ENCODE data around the gene CRK. TPM values are rescaled to one million over a fixed set of nuclear protein-coding genes. Genes with fewer than 3 reads are reported as not detected.
A peak's percentile ranks its signal among the peaks of the same experiment; 100 is the strongest.

The CRK gene
- polyA plus RNA-seq, 3 donors = 22.3 to 28.0 (median 26.5) TPM

DNA sequence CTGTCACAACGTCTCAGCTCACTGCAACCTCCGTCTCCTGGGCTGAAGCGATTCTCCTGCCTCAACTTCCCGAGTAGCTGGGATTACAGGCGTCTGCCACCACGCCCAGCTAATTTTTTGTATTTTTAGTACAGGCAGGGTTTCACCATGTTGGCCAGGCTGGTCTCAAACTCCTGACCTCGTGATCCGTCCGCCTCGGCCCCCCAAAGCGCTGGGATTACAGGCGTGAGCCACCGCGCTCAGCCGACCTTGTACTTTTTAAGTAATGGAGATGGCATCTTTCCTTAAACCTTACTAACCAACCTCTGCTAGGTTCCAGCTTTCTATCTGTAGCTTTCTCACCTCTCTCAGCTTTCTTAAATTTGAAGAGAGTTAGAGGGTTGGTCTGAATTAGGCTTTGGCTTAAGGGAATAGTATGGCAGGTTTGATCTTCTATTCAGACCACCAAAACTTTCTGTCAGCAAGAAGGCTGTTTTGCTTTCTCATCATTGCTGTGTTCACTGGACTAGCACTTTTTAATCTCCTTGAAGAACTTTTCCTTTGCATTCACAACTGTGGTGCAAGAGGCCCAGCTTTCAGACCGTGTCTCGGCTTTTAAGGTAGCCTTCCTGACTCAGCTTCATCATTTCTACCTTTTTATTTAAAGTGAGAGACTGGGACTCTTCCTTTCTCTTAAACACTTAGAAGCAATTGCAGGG, 84.0 kb downstream of the CRK start:
- H4K20me1 ChIP-seq (ENCODE audit: insufficient read depth, low read length) = peaks cover 100% of the 10 kb centered on the region
- no peak overlapping the region for H3K9ac ChIP-seq (ENCODE audit: insufficient read depth, low read length, poor library complexity, severe bottlenecking)
- no peaks in the 10 kb centered on the region for H3K27me3 Mint-ChIP-seq (ENCODE audit: low read depth in 3 of 3)
- no peak overlapping the region for H3K4me3 Mint-ChIP-seq
- H3K4me3 ChIP-seq (replicated peaks in 1 of 3; ENCODE audit: low read depth in 2 of 3, low read length in 3 of 3) = no peak overlapping the region
- 97% methylated on average over 5 of the region's 17 CpGs for WGBS (ENCODE audit: insufficient coverage)
- DNase-seq = no peak
- no peak overlapping the region for H2AFZ ChIP-seq (ENCODE audit: insufficient read depth, low read depth, low read length, poor library complexity, severe bottlenecking)
- no peaks in the 10 kb centered on the region for H3K27me3 ChIP-seq (ENCODE audit: control insufficient read depth in 2 of 2, insufficient read depth in 2 of 2, low read length in 2 of 2)
- no peaks in the 10 kb centered on the region for H3K4me1 ChIP-seq (ENCODE audit: control insufficient read depth in 1 of 2, insufficient read depth in 2 of 2, low read length in 2 of 2)
- peaks cover 39% of the 10 kb centered on the region for H3K4me1 Mint-ChIP-seq
- H3K36me3 ChIP-seq (replicated peaks in 1 of 2; ENCODE audit: control insufficient read depth in 1 of 2, insufficient read depth in 2 of 2, low read length in 2 of 2) = peaks cover 7 to 28% of the 10 kb centered on the region in 2 donors
- intact Hi-C loops (cut with micrococcal nuclease) = no loop called here
- no peak overlapping the region for H3K27ac ChIP-seq (ENCODE audit: low read depth in 1 of 2, low read length in 2 of 2)
- no peaks in the 10 kb centered on the region for H3K9me3 Mint-ChIP-seq
- H3K9me3 ChIP-seq (replicated peaks in 1 of 2; ENCODE audit: control insufficient read depth in 1 of 2, insufficient read depth in 1 of 2, low read length in 2 of 2) = no peaks in the 10 kb centered on the region
- H3K27ac Mint-ChIP-seq = peak overlapping the region in 2 of 7 donors; percentile 69 to 75
- peaks cover 100% of the 10 kb centered on the region for H3K79me2 ChIP-seq (ENCODE audit: insufficient read depth, low read length)
- H3K4me2 ChIP-seq (replicated peaks; ENCODE audit: extremely low read depth, low read length, poor library complexity, severe bottlenecking) = no peak overlapping the region
- H3K36me3 Mint-ChIP-seq = peaks cover 11 to 29% of the 10 kb centered on the region in 2 donors
- TF ChIP-seq, protein P1, sequence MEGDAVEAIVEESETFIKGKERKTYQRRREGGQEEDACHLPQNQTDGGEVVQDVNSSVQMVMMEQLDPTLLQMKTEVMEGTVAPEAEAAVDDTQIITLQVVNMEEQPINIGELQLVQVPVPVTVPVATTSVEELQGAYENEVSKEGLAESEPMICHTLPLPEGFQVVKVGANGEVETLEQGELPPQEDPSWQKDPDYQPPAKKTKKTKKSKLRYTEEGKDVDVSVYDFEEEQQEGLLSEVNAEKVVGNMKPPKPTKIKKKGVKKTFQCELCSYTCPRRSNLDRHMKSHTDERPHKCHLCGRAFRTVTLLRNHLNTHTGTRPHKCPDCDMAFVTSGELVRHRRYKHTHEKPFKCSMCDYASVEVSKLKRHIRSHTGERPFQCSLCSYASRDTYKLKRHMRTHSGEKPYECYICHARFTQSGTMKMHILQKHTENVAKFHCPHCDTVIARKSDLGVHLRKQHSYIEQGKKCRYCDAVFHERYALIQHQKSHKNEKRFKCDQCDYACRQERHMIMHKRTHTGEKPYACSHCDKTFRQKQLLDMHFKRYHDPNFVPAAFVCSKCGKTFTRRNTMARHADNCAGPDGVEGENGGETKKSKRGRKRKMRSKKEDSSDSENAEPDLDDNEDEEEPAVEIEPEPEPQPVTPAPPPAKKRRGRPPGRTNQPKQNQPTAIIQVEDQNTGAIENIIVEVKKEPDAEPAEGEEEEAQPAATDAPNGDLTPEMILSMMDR (IDR thresholded peaks at IDR 0.05) = no peak

Other genes starting within 250 kb of the CRK start
- gene BHLHA9, start 185.8 kb downstream of the CRK start, polyA plus RNA-seq = not detected
- not detected for gene TRARG1, start 176.6 kb downstream of the CRK start, polyA plus RNA-seq
- gene YWHAE, start 56.0 kb downstream of the CRK start, polyA plus RNA-seq = 100 to 1,000 TPM; 165 to 185 (median 168) TPM
- gene MYO1C, start 36.5 kb upstream of the CRK start, polyA plus RNA-seq = 1 to 10 TPM; 2.5 to 9.5 (median 3.1) TPM
- gene INPP5K, start 60.4 kb upstream of the CRK start, polyA plus RNA-seq = 10 to 100 TPM; 50.3 to 58.7 (median 53.0) TPM
- 10 to 100 TPM; 43.5 to 46.4 (median 45.0) TPM for gene PITPNA, start 106.6 kb upstream of the CRK start, polyA plus RNA-seq
- 100 to 1,000 TPM; 115 to 151 (median 117) TPM for gene SLC43A2, start 172.6 kb upstream of the CRK start, polyA plus RNA-seq
- gene SCARF1, start 189.5 kb upstream of the CRK start, polyA plus RNA-seq = 10 to 100 TPM in 1 of 3 donors, 1 to 10 TPM in 2; 5.2 to 23.4 (median 6.3) TPM
- gene RILP, start 193.6 kb upstream of the CRK start, polyA plus RNA-seq = 10 to 100 TPM; 23.8 to 49.5 (median 49.4) TPM
- 100 to 1,000 TPM in 1 of 3 donors, 10 to 100 TPM in 2; 53.3 to 128 (median 78.0) TPM for gene PRPF8, start 228.6 kb upstream of the CRK start, polyA plus RNA-seq